Measurements from ENCODE around the gene MIEF1. TPM values are rescaled to one million over a fixed set of nuclear protein-coding genes. Genes with fewer than 3 reads are reported as not detected.

MIEF1 gene
- total RNA-seq, 4 donors from 2014 or later = 12.8 to 27.1 (median 20.2) TPM

DNA sequence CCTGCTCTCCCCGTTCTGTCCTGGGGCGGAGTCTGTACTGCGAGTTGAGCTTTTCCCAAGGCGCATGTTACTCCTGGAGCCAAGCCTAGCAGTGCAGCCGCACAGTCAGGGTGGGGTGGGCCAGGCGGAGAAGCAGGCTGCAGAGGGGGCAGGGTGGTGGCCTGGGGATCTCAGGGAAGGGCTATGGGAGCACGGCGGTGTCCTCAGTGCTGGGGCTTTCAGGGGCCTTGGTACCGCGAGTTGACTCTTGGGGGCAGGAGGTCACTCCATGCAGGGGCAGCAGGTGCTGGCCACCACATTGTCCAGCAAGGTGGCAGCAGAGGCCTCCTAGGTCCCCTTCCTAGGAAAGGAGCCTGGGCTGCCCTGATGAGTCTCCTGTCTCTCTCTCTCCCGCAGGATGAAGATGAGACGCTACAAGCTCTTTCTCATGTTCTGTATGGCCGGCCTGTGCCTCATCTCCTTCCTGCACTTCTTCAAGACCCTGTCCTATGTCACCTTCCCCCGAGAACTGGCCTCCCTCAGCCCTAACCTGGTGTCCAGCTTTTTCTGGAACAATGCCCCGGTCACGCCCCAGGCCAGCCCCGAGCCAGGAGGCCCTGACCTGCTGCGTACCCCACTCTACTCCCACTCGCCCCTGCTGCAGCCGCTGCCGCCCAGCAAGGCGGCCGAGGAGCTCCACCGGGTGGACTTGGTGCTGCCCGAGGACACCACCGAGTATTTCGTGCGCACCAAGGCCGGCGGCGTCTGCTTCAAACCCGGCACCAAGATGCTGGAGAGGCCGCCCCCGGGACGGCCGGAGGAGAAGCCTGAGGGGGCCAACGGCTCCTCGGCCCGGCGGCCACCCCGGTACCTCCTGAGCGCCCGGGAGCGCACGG, 14.9 kb upstream of the MIEF1 start:
- no peak for TF ChIP-seq POLR2A (IDR thresholded peaks at IDR 0.05)
- TF ChIP-seq, protein P1, sequence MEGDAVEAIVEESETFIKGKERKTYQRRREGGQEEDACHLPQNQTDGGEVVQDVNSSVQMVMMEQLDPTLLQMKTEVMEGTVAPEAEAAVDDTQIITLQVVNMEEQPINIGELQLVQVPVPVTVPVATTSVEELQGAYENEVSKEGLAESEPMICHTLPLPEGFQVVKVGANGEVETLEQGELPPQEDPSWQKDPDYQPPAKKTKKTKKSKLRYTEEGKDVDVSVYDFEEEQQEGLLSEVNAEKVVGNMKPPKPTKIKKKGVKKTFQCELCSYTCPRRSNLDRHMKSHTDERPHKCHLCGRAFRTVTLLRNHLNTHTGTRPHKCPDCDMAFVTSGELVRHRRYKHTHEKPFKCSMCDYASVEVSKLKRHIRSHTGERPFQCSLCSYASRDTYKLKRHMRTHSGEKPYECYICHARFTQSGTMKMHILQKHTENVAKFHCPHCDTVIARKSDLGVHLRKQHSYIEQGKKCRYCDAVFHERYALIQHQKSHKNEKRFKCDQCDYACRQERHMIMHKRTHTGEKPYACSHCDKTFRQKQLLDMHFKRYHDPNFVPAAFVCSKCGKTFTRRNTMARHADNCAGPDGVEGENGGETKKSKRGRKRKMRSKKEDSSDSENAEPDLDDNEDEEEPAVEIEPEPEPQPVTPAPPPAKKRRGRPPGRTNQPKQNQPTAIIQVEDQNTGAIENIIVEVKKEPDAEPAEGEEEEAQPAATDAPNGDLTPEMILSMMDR (IDR thresholded peaks at IDR 0.05) = no peak
- intact Hi-C loops (cut with DNase I; ENCODE audit: low total_unique reads) = no loop called here
- no peak for DNase-seq (ENCODE audit: low spot score in 2 of 2)
- H3K4me3 ChIP-seq (ENCODE audit: low read depth, poor library complexity, severe bottlenecking) = no peak overlapping the region
- 76 to 81% methylated on average over 44 to 45 of the region's 45 CpGs for WGBS, 2 donors

DNA sequence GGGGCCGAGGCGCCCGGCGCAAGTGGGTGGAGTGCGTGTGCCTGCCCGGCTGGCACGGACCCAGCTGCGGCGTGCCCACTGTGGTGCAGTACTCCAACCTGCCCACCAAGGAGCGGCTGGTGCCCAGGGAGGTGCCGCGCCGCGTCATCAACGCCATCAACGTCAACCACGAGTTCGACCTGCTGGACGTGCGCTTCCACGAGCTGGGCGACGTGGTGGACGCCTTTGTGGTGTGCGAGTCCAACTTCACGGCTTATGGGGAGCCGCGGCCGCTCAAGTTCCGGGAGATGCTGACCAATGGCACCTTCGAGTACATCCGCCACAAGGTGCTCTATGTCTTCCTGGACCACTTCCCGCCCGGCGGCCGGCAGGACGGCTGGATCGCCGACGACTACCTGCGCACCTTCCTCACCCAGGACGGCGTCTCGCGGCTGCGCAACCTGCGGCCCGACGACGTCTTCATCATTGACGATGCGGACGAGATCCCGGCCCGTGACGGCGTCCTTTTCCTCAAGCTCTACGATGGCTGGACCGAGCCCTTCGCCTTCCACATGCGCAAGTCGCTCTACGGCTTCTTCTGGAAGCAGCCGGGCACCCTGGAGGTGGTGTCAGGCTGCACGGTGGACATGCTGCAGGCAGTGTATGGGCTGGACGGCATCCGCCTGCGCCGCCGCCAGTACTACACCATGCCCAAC, 14.1 kb upstream of the MIEF1 start:
- H3K4me3 ChIP-seq (ENCODE audit: low read depth, poor library complexity, severe bottlenecking) = no peak overlapping the region
- 96% methylated on average over 58 to 63 of the region's 70 CpGs for WGBS, 2 donors
- DNase-seq (ENCODE audit: low spot score in 2 of 2) = no peak
- TF ChIP-seq POLR2A (IDR thresholded peaks at IDR 0.05) = no peak
- TF ChIP-seq, protein P1 (IDR thresholded peaks at IDR 0.05) = no peak
- intact Hi-C loops (cut with DNase I; ENCODE audit: low total_unique reads) = no loop called here

DNA sequence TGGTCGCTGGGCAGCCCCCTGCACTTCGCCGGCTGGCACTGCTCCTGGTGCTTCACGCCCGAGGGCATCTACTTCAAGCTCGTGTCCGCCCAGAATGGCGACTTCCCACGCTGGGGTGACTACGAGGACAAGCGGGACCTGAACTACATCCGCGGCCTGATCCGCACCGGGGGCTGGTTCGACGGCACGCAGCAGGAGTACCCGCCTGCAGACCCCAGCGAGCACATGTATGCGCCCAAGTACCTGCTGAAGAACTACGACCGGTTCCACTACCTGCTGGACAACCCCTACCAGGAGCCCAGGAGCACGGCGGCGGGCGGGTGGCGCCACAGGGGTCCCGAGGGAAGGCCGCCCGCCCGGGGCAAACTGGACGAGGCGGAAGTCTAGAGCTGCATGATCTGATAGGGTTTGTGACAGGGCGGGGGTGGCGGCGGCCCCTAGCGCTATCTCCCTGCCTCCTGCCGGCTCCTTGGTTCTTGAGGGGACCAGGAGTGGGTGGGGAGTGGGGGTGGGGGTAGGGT, 13.5 kb upstream of the MIEF1 start:
- TF ChIP-seq POLR2A (IDR thresholded peaks at IDR 0.05) = no peak
- TF ChIP-seq, protein P1 (IDR thresholded peaks at IDR 0.05) = no peak
- 88% methylated on average over 33 to 36 of the region's 39 CpGs for WGBS, 2 donors
- intact Hi-C loops (cut with DNase I; ENCODE audit: low total_unique reads) = no loop called here
- H3K4me3 ChIP-seq (ENCODE audit: low read depth, poor library complexity, severe bottlenecking) = no peak overlapping the region
- no peak for DNase-seq (ENCODE audit: low spot score in 2 of 2)

DNA sequence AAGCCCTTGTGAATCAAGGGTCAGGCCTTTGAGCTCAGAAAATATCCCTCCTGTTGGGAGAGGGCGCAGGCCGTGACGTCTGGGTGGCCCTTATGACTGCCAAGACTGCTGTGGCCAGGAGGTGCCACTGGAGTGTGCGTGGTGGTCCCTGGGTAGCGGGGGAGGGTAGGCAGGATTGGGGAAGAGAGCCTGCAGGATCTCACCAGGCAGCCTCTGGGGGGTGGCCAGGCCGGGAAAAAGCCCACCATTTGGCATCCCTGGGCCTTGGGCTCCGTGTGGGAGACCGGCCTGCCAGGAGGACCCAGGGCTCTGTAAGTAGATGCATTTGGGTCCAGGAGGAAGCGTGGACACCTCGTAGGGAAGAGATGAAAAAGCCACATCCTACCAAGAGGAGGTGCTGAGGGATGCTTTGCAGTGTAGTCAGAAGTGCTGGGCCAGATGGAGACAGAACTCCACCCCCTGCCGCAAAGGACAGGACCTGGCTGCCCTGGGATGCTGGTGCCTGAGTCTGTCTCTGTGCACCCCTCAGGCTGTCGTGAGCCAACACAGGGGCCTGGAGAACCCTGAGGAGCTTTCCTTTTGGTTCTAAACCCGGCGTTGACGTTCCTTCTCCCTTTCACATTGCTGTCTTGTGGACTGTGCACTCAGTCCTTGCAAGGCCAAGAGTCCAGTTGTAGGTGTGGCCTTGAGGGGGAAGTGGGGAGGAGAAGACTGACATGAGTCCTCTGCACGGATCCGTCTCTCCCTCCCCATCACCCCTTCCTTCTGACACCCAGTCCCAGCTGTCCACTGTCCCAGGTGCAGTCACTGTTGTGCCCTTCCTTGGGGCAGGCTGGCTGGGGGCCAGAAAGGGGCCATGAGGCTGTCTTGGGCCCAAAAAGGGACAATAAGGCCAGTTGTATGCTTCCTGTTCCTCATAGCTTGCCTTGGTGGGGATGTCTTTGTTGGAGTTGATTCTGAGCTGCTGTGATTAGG, 12.7 kb upstream of the MIEF1 start:
- TF ChIP-seq POLR2A (IDR thresholded peaks at IDR 0.05) = no peak
- TF ChIP-seq, protein P1 (IDR thresholded peaks at IDR 0.05) = no peak
- no peak overlapping the region for H3K4me3 ChIP-seq (ENCODE audit: low read depth, poor library complexity, severe bottlenecking)
- WGBS, 2 donors = 83 to 86% methylated on average over 17 of the region's 17 CpGs
- intact Hi-C loops (cut with DNase I; ENCODE audit: low total_unique reads) = no loop called here
- DNase-seq (ENCODE audit: low spot score in 2 of 2) = no peak

DNA sequence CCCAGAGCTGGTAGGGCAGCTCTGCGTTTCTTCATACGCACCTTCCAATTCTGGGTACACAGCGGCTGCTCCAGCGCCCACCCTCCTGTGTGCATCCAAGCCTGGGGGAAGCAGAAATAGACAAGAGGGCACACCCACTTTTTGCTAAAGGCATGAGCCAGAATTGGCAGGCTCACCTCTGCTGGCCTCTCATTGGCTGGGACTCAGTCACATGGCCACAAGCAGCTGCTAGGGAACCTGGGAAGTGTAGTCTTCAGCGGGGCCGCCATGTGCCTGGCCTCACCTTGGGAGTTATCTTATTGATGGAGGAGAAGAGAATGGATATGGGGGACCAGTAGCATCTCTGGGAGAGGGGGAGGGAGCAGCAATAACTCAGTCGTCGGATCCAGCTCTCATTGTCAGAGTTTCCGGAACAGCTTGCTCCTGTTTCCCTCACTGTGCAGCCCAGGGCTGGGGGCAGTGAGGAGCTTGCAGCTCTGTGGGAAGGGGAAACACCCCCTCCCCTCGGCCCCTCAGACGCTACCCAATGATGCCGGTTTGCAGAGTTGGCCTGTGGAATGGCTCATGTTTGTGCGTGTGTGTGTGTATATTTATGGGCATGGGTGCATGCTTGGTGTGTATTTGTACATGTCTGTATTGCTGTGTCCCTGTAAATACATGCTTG, 11.8 kb upstream of the MIEF1 start:
- WGBS, 2 donors = 40 to 42% methylated on average over 12 to 13 of the region's 13 CpGs
- no peak overlapping the region for H3K4me3 ChIP-seq (ENCODE audit: low read depth, poor library complexity, severe bottlenecking)
- TF ChIP-seq, protein P1 (IDR thresholded peaks at IDR 0.05) = no peak
- peak; percentile 84 to 94 for DNase-seq (ENCODE audit: low spot score in 2 of 2)
- intact Hi-C loops (cut with DNase I; ENCODE audit: low total_unique reads) = no loop called here

Data from lower leg skin (tissue), 4 donors.